ENCODE measurements around the gene OSBPL2. TPM values are rescaled to one million over a fixed set of nuclear protein-coding genes. Genes with fewer than 3 reads are reported as not detected.

OSBPL2 gene
- total RNA-seq, 2 experiments from 2014 or later, result 30.2 to 30.9 TPM

- no peak for DNase-seq
- Mint-ChIP-seq H3K27ac (no peak overlapping the region), H3K27me3 (no peaks in the 10 kb centered on the region), H3K4me1 (peaks cover 3% of the 10 kb centered on the region), H3K9me3 (no peaks in the 10 kb centered on the region), H3K4me3 (no peak overlapping the region), H3K36me3 (ENCODE audit: low read depth) (no peaks in the 10 kb centered on the region)
- CTCF ChIA-PET, result no interaction called here
- POLR2A ChIA-PET, result no interaction called here
Measured at GRCh38 chr20:62252342-62252966, 14.1 kb downstream of the OSBPL2 start.

GRCh38 chr20:62253398-62253797 lies 15.1 kb downstream of the OSBPL2 start:
- peaks cover 3% of the 10 kb centered on the region for H3K4me1 Mint-ChIP-seq
- H3K4me3 Mint-ChIP-seq, result no peak overlapping the region
- DNase-seq, result no peak
- H3K9me3 Mint-ChIP-seq, result no peaks in the 10 kb centered on the region
- H3K27me3 Mint-ChIP-seq, result no peaks in the 10 kb centered on the region
- H3K27ac Mint-ChIP-seq, result no peak overlapping the region
- ChIA-PET POLR2A (no interaction called here), CTCF (no interaction called here)
- no peaks in the 10 kb centered on the region for H3K36me3 Mint-ChIP-seq (ENCODE audit: low read depth)

GRCh38 chr20:62254021-62254724 lies 15.9 kb downstream of the OSBPL2 start:
- Mint-ChIP-seq H3K4me3 (no peak overlapping the region), H3K36me3 (ENCODE audit: low read depth) (no peaks in the 10 kb centered on the region), H3K27ac (no peak overlapping the region), H3K27me3 (no peaks in the 10 kb centered on the region), H3K4me1 (peaks cover 3% of the 10 kb centered on the region), H3K9me3 (no peaks in the 10 kb centered on the region)
- ChIA-PET CTCF (no interaction called here), POLR2A (no interaction called here)
- DNase-seq, result no peak

GRCh38 chr20:62255976-62256375 lies 17.7 kb downstream of the OSBPL2 start:
- no peak for DNase-seq
- CTCF ChIA-PET, result no interaction called here
- H3K4me3 Mint-ChIP-seq, result no peak overlapping the region
- no peaks in the 10 kb centered on the region for H3K27me3 Mint-ChIP-seq
- peaks cover 3% of the 10 kb centered on the region for H3K4me1 Mint-ChIP-seq
- H3K36me3 Mint-ChIP-seq (ENCODE audit: low read depth), result peaks cover 2% of the 10 kb centered on the region
- no peak overlapping the region for H3K27ac Mint-ChIP-seq
- no peaks in the 10 kb centered on the region for H3K9me3 Mint-ChIP-seq
- POLR2A ChIA-PET, result no interaction called here

DNA sequence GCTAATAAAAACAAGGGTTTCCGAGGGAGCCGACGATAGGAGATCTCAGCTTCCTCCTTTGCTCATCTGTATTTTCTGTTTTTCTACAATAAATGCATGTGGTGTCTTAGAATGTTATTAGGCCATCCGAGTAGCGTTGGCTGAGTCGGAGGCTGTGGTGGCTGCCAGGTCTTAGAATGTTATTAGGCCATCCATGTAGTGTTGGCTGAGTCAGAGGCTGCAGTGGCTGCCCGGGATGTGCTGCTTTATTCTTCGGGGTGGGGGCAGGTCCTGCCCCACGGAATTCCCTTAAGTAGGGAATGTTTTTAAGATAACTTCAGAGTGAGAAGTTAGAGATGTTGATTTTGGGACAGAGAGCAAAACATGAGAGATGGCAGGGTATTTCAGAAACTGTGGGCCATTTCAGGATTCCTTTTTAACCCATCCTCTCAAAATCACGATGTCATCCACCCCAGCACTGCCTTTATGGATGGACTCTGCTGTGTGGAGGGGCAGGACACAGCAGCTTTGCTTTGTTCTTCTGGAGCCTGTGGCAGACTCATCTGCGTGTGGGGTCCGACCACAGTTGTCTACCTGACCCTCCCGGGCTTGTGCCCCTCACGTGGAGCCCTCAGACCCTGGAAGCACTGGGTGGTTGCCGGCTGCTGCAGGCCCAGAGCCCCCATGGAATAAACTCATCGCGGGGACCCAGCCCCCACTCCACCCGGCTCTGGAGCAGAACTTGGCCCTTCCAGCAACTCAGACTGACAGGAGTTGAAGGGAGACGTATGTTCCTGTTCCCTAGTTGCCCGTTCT lies 20.4 kb downstream of the OSBPL2 start:
- Mint-ChIP-seq H3K27me3 (no peaks in the 10 kb centered on the region), H3K4me3 (no peak overlapping the region), H3K4me1 (no peaks in the 10 kb centered on the region), H3K9me3 (no peaks in the 10 kb centered on the region), H3K27ac (no peak overlapping the region), H3K36me3 (ENCODE audit: low read depth) (peaks cover 4% of the 10 kb centered on the region)
- ChIA-PET POLR2A (no interaction called here), CTCF (no interaction called here)
- DNase-seq, result no peak

DNA sequence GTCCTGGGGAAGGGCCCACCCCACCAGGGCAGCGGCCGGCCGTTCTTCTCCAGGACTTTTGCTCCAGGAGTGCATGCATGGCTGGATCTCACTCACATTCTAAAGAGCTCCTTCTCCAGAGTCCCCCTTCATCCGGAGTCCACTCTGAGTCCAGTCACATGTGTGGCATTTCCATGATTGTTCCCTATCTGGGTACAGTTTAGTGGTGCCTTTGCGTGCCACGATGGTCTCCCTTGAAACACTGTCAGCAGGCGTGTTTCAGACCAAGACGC lies 20.9 kb downstream of the OSBPL2 start:
- no peaks in the 10 kb centered on the region for H3K9me3 Mint-ChIP-seq
- H3K27me3 Mint-ChIP-seq, result no peaks in the 10 kb centered on the region
- ChIA-PET POLR2A (no interaction called here), CTCF (no interaction called here)
- no peak overlapping the region for H3K27ac Mint-ChIP-seq
- no peak overlapping the region for H3K4me3 Mint-ChIP-seq
- DNase-seq, result no peak
- H3K4me1 Mint-ChIP-seq, result no peaks in the 10 kb centered on the region
- H3K36me3 Mint-ChIP-seq (ENCODE audit: low read depth), result peaks cover 4% of the 10 kb centered on the region

GRCh38 chr20:62262064-62262463 lies 23.7 kb downstream of the OSBPL2 start:
- no peaks in the 10 kb centered on the region for H3K9me3 Mint-ChIP-seq
- H3K4me3 Mint-ChIP-seq, result no peak overlapping the region
- H3K36me3 Mint-ChIP-seq (ENCODE audit: low read depth), result peaks cover 16% of the 10 kb centered on the region
- no peaks in the 10 kb centered on the region for H3K4me1 Mint-ChIP-seq
- DNase-seq, result no peak
- H3K27me3 Mint-ChIP-seq, result no peaks in the 10 kb centered on the region
- POLR2A ChIA-PET, result no interaction called here
- no peak overlapping the region for H3K27ac Mint-ChIP-seq
- CTCF ChIA-PET, result no interaction called here

DNA sequence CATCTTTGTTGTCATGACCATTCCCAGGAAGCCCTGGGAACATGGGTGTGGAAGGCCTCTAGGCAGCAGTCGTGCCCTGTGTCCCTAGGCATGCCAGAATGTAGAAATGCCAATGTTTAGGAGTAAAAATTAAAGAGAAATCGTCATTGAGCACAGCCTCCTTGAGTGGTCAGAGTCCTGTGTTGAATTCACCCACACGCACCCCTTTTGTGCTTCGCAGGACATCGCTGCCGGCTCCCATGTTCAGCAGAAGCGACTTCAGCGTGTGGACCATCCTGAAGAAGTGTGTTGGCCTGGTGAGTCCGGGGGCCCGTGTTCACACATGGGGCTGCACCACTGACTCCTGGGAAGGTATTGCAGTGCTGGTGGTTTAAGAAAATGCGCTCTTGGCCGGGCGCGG lies 25.1 kb downstream of the OSBPL2 start:
- H3K27ac Mint-ChIP-seq, result no peak overlapping the region
- no peaks in the 10 kb centered on the region for H3K4me1 Mint-ChIP-seq
- no peaks in the 10 kb centered on the region for H3K9me3 Mint-ChIP-seq
- H3K27me3 Mint-ChIP-seq, result no peaks in the 10 kb centered on the region
- ChIA-PET CTCF (no interaction called here), POLR2A (no interaction called here)
- peaks cover 16% of the 10 kb centered on the region for H3K36me3 Mint-ChIP-seq (ENCODE audit: low read depth)
- no peak for DNase-seq
- H3K4me3 Mint-ChIP-seq, result no peak overlapping the region

DNA sequence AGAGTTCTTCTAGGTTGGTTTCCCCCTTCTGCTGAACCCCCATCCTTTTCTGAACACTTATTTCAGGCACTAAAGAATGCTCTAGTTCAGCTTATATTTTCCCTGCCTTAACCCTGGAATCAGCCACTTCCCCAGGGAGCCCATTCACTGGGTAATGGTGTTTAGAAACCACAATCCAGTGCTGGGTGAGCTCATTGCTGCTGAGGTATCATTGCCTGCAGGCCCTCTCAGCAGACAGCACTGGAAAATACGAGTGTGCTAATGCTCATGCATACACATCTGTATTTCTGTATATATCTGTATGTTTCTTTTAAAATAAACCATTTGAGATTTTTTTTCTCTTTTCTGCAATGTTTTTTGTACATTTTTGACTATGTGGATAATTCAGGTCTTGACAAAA lies 27.0 kb downstream of the OSBPL2 start:
- H3K9me3 Mint-ChIP-seq, result no peaks in the 10 kb centered on the region
- H3K36me3 Mint-ChIP-seq (ENCODE audit: low read depth), result peaks cover 14% of the 10 kb centered on the region
- no peak for DNase-seq
- ChIA-PET POLR2A (no interaction called here), CTCF (no interaction called here)
- no peaks in the 10 kb centered on the region for H3K4me1 Mint-ChIP-seq
- no peaks in the 10 kb centered on the region for H3K27me3 Mint-ChIP-seq
- no peak overlapping the region for H3K27ac Mint-ChIP-seq
- H3K4me3 Mint-ChIP-seq, result no peak overlapping the region

DNA sequence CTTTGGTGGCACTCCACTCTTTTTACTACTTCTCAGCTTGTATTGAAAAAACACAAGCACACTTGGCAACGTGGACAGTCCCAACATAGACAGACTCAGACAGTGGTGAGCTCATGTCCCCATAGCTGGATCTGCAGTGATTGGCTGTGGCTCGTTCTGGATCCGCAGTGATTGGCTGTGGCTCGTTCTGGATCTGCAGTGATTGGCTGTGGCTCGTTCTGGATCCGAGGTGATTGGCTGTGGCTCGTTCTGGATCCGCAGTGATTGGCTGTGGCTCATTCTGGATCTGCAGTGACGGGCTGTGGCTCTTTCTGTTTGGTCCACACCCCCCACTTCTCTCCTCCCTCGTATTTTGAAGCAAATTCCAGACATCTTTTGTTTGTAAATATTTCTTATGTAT lies 28.0 kb downstream of the OSBPL2 start:
- H3K4me3 Mint-ChIP-seq, result no peak overlapping the region
- POLR2A ChIA-PET, result no interaction called here
- H3K4me1 Mint-ChIP-seq, result no peaks in the 10 kb centered on the region
- H3K36me3 Mint-ChIP-seq (ENCODE audit: low read depth), result peaks cover 14% of the 10 kb centered on the region
- H3K27me3 Mint-ChIP-seq, result no peaks in the 10 kb centered on the region
- H3K27ac Mint-ChIP-seq, result no peak overlapping the region
- H3K9me3 Mint-ChIP-seq, result no peaks in the 10 kb centered on the region
- no peak for DNase-seq
- CTCF ChIA-PET, result interaction anchor here (0.7 kb wide), 1 partner anchor 15 kb away, joined by 4 read pairs; no protein-coding TSS in a partner anchor

GRCh38 chr20:62266851-62267250 lies 28.5 kb downstream of the OSBPL2 start:
- no peak for DNase-seq
- peaks cover 13% of the 10 kb centered on the region for H3K36me3 Mint-ChIP-seq (ENCODE audit: low read depth)
- H3K4me1 Mint-ChIP-seq, result no peaks in the 10 kb centered on the region
- H3K4me3 Mint-ChIP-seq, result no peak overlapping the region
- CTCF ChIA-PET, result no interaction called here
- no peaks in the 10 kb centered on the region for H3K27me3 Mint-ChIP-seq
- POLR2A ChIA-PET, result no interaction called here
- H3K9me3 Mint-ChIP-seq, result no peaks in the 10 kb centered on the region
- H3K27ac Mint-ChIP-seq, result no peak overlapping the region

- CTCF ChIA-PET, result no interaction called here
- no peak for DNase-seq
- Mint-ChIP-seq H3K9me3 (no peaks in the 10 kb centered on the region), H3K27ac (no peak overlapping the region), H3K27me3 (no peaks in the 10 kb centered on the region), H3K36me3 (ENCODE audit: low read depth) (peaks cover 14% of the 10 kb centered on the region), H3K4me1 (no peaks in the 10 kb centered on the region), H3K4me3 (no peak overlapping the region)
- POLR2A ChIA-PET, result no interaction called here
Measured at GRCh38 chr20:62267543-62267942, 29.2 kb downstream of the OSBPL2 start.

GRCh38 chr20:62268228-62268900 lies 30.0 kb downstream of the OSBPL2 start:
- Mint-ChIP-seq H3K9me3 (no peaks in the 10 kb centered on the region), H3K36me3 (ENCODE audit: low read depth) (peaks cover 20% of the 10 kb centered on the region), H3K4me3 (no peak overlapping the region), H3K27ac (no peak overlapping the region), H3K4me1 (no peaks in the 10 kb centered on the region), H3K27me3 (no peaks in the 10 kb centered on the region)
- CTCF ChIA-PET, result interaction anchor here (1.3 kb wide), 1 partner anchor 22 kb away, joined by 3 read pairs; no protein-coding TSS in a partner anchor
- POLR2A ChIA-PET, result no interaction called here
- DNase-seq, result no peak
